ENCODE data around the gene CTPS1.

CTPS1 gene, protein sequence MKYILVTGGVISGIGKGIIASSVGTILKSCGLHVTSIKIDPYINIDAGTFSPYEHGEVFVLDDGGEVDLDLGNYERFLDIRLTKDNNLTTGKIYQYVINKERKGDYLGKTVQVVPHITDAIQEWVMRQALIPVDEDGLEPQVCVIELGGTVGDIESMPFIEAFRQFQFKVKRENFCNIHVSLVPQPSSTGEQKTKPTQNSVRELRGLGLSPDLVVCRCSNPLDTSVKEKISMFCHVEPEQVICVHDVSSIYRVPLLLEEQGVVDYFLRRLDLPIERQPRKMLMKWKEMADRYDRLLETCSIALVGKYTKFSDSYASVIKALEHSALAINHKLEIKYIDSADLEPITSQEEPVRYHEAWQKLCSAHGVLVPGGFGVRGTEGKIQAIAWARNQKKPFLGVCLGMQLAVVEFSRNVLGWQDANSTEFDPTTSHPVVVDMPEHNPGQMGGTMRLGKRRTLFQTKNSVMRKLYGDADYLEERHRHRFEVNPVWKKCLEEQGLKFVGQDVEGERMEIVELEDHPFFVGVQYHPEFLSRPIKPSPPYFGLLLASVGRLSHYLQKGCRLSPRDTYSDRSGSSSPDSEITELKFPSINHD

DNA sequence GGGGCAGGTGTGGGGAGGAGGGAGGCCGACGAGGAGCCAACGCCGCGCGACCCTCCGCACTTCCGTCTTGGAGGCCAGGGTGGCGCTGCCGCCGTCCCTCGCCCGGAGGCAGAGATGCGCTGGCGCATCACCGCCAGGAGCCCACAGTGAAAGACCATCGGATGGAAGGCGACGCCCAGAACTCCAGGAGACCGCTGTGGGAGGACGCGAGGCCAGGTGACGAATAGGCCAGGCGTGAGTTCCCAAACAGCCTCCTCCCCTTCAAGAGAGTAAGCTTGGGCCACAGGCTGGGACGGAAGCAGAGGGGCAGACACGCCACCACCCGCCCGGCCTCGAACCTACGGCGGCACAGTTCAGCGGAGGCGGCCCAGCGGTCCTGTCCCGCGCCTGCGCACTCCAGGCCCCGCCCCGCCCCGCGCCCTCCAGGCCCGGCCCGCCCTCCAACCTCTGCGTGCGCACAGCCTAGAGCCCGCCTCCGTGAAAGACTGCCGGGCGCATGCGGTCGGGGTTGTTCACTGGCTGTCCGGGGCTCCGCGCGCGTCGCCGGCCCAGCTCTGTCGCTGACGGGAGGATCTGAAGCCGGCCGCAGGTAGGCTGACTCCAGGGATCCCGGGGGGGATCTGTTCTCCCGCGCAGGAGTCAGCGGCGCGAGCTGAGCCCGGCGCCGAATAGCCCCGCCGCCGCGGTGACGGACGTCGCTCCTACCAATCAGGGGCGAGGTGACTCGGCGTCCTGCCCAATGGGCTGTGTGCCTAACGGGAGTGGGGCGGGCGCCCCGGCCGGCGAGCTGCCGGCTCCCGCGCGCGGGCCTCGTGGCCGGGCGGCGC is at the start of gene CTPS1:
Gene CTPS1, plus strand, starts transcription at position 456 of the 827 bp plus-strand sequence. CDS start 3,595 bp downstream, outside the sequence.
- DNase-seq (ENCODE audit: low spot score), result peak; percentile 90

DNA sequence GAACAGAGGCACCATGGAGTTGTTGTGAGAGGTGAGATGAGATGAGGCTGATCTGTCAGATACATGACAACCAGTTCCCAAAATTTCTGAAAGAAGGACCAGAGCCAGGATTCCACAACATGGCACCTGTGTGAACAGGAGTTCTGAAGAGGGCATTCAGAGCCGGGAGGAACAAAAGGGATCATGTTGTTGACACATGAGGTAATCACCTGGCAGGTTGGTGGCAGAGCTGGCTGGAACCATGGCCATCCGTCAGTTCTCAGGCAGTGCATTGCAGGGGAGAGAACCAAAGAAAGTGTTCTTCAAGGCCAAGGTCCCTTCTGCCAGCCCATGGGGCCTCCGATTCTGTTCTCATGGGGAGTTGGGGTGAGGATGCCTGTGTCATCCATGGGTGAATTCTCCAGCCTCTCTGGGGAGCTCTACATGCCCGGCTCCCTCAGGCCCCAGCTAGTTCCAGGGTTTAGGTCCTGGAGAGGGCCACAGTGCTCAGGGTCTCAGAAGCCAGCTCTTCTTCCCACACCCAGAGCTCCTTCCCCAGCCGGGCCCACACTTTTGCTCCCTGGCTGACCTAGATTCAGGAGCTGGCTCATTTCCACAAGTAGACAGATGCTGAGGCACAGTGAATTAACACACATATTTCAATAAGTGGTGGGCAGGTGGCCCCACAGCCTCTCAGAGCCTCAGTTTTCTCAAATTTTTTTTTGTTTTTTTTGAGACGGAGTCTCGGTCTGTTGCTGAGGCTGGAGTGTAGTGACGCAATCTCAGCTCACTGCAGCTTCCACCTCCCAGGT is 49.1 kb upstream of the CTPS1 start:
- no peak for DNase-seq (ENCODE audit: low spot score)

DNA sequence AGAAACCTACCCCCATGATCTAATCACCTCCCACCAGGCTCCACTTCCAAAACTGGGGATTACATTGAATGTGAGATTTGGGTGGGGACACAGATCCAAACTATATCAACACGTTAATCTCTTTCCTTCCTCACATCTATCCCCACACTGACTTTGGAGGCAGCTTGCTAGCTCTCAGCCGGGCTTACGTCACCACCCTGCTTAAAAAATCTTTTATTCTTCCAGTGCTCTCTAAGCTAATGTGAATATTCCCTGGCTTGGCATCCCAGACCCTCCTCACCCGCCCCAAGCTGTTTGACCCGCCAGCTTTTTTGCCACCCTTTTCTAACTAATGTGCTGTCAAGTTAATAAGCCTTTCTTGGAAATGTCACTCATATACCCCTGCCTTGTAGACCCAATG is 47.9 kb upstream of the CTPS1 start:
- DNase-seq (ENCODE audit: low spot score), result no peak

DNA sequence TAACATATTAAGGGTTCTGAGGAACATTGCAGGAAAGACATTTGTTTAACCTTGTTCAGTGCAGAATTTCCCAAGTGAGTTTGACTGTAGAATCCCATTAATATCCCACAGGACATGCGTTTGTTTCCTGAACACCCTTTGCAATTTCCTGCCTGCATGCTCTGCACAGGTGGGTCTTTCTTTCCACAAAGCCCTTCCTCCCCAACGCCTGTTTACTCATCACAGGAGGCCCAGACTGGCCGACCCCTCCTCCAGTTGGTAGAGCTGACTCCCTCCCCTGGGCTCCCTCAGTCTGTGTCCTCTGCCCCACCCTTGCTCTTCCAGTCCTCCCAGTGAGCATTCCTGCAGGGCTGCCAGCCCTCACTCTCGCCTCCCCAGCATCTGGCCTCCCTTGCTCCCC is 47.5 kb upstream of the CTPS1 start:
- peak; percentile 82 for DNase-seq (ENCODE audit: low spot score)

DNA sequence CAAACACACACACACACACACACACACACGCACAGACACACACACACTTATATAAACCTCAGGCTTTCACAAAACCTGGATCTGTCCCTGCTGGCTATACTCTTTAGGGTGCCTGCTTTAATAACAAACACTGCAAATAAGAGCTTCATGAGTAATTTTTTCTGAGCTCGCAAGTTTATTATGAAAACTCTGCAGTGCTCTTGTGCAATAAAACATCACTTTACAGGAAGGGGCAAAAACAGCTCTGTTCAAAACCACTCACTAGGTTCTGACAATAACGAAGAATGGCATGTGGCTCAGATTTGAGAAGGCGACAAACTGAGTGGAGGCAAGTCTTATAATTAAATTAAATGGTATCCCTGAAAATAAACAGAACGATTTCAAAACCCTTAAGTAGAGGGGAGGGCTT is 42.6 kb upstream of the CTPS1 start:
- DNase-seq (ENCODE audit: low spot score), result no peak

DNA sequence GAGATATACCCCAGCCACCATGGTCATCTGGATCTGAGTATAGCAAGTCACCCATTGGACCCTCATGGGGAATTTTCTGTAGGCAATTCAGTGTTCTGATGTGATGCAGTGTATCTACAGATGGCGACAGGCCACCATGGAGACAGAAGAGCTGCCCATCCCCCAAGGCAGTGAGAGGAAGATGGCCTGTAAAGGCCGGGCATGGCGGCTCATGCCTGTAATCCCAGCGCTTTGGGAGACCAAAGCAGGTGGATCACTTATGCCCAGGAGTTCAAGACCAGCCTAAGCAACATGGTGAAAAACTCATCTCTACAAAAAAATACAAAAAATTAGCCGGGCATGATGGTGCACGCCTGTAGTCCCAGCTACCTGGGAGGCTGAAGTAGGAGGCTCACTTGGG is 41.1 kb upstream of the CTPS1 start:
- no peak for DNase-seq (ENCODE audit: low spot score)

DNA sequence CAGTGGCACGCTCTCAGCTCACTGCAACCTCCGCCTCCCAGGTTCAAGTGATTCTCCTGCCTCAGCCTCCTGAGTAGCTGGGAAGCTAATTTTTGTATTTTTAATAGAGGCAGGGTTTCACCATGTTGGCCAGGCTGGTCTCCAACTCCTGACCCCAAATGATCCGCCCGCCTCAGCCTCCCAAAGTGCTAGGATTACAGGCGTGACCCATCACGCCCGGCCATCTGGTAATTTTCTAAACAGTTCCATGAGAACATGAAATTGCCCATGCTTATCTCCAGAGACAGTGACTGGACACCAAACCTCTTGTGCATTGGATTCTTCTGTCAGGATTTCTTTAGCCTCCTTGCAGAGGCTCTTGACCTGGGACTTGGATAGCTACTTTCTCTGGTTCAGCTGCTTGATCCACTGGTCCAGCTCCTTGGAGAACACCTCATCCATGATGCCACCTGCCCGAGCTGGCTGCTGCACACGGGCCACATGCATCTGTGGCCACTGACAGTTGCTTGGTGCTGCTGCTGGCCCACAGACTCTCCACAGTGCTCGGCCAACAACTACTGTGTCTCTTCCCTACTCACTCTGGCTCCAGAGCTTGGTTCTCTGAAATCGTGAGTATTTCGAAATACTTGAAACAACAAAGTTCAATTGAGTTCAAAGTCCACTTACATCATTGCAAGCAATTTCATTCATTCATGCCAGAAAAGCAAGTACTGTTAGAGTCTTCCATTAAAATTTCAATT is 40.0 kb upstream of the CTPS1 start:
- no peak for DNase-seq (ENCODE audit: low spot score)

DNA sequence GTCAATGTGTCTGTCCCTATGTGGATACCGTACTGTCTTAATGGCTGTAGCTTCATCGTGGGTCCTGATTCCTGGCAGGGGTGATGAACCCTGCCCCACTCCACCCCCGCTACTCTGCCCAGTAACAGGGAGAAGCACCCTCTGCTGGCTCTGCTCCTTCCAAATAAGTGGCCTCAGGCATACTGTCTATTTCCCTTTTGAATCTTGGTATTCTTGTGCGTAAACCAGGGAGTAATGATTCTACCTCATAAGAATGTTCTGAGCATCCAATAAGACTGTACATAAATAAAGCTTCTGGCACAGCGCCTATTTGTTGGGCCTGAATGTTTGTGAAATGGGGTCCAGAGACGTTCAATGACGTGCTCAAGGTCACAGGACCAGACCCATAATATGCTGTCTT is 35.2 kb upstream of the CTPS1 start:
- DNase-seq (ENCODE audit: low spot score), result no peak

DNA sequence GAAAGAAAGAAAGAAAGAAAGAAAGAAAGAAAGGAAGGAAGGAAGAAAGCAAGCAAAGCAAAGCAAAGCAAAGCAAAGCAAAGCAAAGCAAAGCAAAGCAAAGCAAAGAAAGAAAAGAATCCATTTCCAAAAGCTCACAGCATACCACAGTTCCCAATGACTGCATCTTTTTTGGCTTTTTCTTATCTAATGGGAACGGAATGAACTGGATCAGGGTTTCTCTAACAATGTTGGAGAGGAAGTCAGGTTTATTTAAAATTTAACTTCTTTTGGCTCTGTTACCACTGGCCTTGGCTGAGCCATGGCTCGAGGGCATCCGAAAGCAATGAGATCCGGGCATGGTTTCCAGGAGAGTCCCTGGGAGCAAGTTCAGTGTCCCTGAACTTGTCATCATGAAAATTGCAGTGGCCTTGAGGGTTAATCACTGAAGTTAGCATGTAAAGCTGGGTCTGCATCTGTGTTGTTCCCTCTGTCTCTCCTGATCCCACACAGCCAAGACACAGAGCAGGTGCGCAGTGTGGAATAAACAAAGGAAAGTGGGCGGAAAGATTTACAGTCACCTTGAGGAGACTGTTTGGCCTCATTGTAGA is 34.6 kb upstream of the CTPS1 start:
- DNase-seq (ENCODE audit: low spot score), result no peak

DNA sequence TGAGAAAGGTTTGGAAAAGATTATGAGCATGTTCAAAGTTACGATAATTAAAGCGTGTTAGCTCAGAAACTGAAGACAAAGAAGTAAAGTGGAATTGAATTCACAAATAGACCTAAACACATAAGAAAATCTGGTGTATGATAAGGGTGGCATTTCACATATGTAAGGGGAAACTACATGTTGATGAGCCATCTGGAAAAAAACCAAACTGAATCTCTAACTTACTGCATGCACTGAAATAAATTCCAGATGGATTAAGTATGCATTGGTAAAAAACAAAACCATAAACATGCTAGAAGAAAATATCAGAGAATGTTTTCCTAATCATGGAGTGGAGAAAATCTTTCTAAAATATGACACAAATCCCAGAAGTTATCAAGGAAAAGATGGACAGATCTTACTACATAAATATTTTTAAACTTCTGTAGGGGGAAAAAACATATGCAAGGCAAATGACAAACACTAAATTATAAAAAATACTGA is 34.0 kb upstream of the CTPS1 start:
- no peak for DNase-seq (ENCODE audit: low spot score)

DNA sequence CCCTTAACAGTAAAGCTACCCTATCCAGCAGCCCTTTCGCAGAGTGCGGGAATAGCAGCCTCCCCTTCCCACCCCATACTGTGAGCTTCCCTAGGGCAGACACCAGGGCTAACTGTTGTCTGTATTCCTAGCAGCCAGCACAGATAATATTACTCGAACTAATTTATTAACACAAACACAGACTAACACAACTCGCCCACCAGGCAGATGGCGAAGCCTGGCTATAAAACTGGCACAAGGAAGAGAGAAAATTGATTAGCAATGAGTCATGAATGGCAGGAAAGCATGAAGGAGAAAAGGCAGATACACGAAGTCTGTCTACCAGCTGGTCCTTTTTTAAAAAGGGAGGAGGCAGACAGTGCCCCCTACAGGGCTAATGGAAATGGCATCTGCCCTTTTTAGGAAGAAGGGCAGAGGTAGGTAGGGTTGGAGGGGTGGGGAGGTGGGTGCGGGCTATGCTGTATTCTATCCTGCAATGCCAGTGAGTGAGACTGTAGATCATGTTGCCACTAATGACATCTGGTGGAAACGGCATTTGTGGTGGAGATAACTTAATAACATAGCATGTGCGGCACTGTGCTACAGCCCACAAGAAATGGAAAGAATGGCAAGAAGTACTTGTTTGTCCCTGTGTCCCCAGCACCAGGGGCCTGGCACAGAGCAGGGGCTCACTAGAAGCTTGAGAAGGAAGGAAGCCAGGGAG is 30.6 kb upstream of the CTPS1 start:
- peak; percentile 81 for DNase-seq (ENCODE audit: low spot score)

DNA sequence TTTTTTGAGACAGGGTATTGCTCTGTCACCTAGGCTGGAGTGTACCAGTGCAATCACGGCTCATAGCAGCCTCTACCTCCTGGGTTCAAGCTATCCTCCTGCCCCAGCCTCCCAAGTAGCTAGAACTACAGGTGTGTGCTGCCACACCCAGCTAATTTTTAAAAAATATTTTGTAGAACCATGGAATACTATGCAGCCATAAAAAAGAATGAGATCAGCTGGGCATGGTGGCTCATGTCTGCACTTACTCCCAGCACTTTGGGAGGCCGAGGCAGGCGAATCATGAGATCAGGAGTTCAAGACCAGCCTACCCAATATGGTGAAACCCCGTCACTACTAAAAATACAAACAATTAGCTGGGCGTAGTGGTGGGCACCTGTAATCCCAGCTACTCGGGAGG is 29.9 kb upstream of the CTPS1 start:
- DNase-seq (ENCODE audit: low spot score), result no peak

DNA sequence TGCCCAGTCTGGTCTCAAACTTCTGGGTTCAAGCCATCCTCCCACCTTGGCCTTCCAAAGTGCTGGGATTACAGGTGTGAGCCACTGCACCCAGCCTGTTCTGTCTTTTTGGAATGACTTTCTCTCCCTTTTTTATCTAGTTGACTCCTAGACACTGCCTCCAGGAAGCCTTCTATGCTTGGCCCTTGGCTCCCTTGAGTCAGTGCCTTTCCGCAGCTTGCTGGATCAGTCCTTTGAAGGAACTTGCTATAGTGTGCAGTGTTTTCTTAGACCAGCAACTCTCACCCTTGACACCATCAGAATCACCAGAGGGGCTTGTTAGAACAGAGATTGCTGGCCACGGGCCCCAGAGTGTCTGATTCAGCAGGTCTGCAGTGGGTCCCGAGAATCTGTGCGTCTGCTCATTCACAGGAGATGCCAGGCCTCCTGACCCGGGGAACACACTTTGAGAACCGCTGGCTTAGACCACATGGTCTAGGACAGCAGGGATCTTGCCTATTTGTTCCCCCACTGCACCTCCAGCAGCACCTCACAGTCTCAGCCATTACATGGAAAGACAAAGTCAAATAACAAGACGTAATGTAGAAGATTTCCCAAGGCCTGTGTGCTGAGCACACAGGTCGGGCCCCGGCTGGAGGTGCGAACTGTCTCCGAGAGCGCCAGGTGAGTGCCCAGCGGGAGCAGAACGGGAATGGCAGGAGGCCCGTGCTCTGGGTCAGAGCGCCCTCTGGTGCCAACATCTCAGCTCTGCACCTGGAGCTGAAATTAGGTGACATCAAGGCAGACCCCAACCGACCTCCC is 27.4 kb upstream of the CTPS1 start:
- DNase-seq (ENCODE audit: low spot score), result peak; percentile 63

DNA sequence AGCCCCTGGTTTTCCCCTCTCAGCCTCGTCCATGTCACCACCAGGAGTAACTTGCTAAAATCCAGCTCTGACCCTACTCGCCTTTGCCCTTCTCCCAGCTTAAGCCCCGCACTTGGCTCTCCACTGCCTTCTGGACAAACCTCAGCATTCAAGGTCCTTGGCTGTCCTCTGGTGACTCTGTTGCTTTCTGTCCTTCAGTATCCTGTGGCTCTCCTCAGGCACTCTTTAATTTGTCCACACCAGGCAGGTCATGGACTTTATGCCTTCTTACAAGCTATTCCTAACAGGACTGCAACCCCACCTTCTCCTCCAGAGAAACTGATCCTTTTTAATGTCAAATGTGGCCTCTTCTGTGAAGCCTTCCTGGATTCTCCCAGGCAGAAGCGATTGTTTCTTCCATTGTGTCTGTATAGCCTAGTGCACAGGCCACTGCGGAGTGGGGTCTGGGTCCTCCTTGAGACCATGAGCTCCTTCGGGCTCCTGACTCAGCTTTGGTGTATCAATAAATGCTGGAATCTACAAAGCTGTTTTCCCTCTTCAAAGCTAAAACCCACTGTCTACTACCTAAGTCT is 26.7 kb upstream of the CTPS1 start:
- no peak for DNase-seq (ENCODE audit: low spot score)

DNA sequence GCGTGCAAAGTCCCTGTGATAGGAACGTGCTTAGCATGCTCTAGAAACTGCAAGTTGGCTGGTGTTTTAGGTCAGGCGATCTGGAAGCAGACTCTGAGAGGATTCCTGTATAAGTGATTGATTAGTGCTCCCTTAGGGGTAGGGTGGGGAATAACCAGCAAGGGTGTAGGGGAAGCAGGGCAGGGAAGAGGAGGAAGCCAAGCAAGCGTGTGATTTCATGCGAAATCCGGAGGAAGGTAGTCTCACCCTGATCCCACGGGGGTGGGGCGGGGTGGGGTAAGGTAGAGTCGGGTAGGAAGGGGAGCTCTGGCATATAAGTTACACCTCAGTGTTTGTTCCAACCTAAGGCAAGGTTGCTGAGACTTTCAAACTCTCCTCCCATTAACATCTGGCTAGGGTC is 24.9 kb upstream of the CTPS1 start:
- DNase-seq (ENCODE audit: low spot score), result no peak

DNA sequence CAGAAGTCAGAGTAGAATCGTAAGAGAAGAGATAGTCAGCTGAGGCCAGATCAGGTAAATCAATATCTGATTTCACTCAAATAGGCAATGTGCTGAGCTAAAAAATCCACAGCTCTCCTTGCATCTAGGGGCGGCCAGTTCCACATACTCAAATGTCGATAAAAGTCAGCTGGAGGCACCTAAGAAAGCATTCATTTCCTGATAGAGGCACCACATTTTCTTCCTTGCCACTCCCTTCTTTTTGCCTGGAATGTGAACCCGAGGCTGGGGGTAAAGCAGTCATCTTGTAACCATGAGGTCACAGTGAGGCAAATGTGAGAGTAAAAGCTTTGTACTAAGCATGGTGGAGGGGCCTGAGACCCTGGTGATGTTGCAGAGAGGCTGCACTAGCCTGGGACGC is 24.2 kb upstream of the CTPS1 start:
- DNase-seq (ENCODE audit: low spot score), result no peak

DNA sequence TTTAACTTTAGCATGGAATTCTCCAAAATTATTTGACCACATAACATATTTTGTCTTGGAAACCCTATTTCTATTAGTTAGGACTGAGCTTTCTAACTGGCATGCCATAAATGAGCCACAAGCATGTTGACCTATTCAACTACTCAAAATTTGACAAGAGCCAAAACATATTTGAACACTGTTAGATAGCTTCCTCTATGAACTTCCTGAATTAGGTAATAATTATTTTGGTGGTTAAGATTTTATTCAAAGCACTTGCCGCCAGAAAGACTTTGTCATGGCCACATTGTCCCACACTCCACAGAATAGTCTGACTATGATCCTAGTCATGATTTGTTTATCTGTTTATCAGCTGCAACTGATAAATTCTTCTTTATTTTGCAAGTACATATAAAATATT is 23.1 kb upstream of the CTPS1 start:
- peak; percentile 57 for DNase-seq (ENCODE audit: low spot score)

DNA sequence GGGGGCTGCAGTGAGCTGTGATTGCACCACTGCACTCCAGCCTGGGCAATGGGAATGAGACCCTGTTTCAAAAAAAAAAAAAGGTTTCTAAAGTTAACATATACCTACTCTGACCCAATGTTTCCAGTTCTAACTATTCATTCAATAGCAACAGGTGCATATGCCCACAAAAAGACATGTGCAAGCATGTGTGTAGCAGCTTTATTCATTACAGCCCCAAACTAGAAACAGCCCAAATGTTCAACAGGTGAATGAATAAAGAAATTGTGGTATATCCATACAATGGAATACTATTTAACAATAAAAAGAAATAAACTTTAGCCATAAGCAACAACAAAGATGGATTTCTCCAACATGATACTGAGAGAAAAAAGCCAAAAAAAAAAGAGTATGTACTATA is 21.3 kb upstream of the CTPS1 start:
- DNase-seq (ENCODE audit: low spot score), result no peak

DNA sequence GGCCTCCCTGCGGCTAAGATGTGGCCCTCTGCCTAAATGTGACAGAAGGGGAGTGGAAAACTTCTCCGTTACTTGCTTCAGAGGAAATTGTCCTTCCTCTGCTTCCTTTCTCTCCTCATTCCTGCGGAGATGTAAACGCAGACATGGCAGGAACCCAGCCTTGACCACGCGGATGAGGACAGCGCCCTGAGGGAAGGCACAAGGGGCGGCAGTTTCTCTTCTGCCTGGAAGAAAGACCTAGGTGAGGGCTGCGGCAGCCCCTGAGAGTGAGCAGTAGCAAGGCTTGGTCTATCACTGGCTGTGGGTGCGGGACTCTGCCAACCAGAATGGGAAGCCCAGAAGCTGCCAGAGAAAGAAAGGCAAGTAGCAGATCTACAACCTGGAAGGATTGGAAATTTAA is 14.0 kb upstream of the CTPS1 start:
- DNase-seq (ENCODE audit: low spot score), result no peak
